ENCODE measurements around the gene INPP5B.
A peak's percentile ranks its signal among the peaks of the same experiment; 100 is the strongest.

The INPP5B gene

DNA sequence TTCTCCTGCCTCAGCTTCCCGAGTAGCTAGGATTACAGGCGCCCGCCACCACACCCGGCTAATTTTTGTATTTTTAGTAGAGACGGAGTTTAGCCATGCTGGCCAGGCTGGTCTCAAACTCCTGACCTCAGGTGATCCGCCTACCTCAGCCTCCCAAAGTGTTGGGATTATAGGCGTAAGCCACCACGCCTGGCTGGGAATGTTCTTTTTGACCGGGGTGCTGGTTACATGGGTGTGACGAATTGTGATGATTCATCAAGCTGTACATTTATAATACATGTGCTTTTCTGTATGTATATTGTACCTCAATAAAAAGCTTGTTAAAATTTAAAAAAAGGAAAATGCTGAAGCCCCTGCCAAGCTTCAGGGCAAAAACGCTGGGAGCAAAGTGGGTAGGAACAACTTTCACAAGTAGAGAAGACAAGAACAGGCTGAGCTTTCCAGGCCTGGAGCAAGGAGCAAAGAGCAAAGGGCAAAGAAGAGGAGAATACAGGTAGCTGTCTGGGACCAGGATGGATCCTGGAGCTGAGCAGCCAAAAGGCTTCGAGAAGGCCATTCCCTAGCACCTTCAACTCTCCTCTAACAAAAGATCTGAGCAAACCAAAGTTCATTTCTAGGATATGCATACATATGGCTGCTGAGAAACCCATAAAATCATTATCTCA is 118.3 kb downstream of the INPP5B start:
- Mint-ChIP-seq H3K4me1 (ENCODE audit: low read depth) (peaks cover 14% of the 10 kb centered on the region), H3K27ac (no peak overlapping the region), H3K36me3 (peaks cover 9% of the 10 kb centered on the region), H3K4me3 (no peak overlapping the region), H3K27me3 (no peaks in the 10 kb centered on the region), H3K9me3 (ENCODE audit: low read depth) (no peaks in the 10 kb centered on the region)

DNA sequence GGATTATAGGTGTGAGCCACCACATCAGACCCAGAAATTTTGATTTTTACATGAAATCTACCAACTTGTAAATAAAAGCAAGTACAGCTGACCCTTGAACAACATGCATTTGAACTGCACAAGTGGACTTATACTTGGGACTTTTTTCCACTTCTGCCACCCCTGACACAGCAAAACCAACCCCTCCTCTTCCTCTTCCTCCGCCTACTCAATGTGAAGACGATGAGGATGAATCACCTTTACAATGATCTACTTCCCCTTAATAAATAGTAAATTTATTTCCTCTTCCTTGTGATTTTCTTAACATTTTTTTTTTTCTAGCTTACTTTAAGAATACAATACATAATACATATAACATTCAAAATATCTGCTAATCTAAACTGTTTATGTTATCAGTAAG is 121.3 kb downstream of the INPP5B start:
- H3K4me3 Mint-ChIP-seq, result no peak overlapping the region
- H3K9me3 Mint-ChIP-seq (ENCODE audit: low read depth), result no peaks in the 10 kb centered on the region
- peak overlapping the region; percentile 29 for H3K27ac Mint-ChIP-seq
- H3K36me3 Mint-ChIP-seq, result peaks cover 6% of the 10 kb centered on the region
- H3K27me3 Mint-ChIP-seq, result no peaks in the 10 kb centered on the region
- peaks cover 16% of the 10 kb centered on the region for H3K4me1 Mint-ChIP-seq (ENCODE audit: low read depth)

DNA sequence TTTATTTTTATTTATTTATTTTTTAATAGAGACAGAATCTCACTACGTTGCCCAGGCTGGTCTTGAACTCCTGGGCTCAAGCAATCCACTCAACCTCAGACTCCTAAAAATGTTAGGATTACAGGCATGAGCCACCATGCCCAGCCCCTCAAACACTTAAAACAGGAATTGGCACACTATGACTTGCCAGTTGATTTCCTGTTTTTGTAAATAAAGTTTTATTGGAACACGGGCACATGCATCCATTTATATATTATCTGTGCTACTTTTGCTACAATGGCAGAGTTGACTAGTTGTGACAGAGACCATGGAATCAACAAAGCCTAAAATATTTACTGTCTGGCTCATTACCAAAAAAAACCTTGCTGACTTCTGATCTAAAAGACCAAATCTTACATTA is 122.9 kb downstream of the INPP5B start:
- Mint-ChIP-seq H3K36me3 (peaks cover 6% of the 10 kb centered on the region), H3K27me3 (no peaks in the 10 kb centered on the region), H3K27ac (no peak overlapping the region), H3K4me3 (no peak overlapping the region), H3K9me3 (ENCODE audit: low read depth) (no peaks in the 10 kb centered on the region), H3K4me1 (ENCODE audit: low read depth) (peaks cover 16% of the 10 kb centered on the region)

DNA sequence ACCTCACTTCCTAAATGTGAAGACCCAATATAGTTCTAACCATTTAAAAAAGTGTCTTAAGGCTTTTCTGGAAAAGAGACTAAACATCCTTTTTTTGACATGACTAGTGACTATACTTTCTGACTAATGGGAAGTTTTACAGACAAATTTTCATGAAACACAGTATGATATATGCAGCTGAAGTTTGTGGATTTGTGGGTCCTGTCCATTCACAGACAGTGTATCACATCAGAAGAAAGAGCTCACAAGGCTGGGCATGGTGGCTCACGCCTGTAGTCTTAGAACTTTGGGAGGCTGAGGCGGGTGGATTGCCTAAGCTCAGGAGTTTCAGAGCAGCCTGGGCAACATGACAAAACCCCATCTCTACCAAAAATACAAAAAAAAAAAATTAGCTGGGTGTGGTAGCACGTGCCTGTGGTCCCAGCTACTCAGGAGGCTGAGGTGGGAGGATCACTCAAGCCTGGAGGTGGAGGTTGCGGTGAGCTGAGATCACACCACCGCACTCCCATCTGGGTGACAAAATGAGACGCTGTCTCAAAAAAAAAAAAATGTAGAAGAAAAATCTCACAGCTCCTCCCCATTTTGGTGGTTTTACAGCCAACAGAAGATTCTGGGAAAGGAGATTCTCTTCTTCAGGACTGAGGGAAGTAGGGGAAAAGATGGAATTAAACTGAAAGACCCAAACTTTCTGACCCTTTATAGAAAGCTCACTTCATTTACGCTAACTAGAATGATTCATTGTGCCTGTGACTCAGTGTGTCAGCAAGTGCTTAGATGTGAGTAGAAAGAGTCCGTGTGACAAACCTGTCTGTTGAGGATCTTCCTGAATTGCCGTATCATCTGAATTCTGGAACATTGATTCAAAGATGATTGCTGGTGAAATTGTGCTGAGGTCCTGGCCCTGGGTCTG is 123.7 kb downstream of the INPP5B start:
- H3K27me3 Mint-ChIP-seq, result no peaks in the 10 kb centered on the region
- H3K4me1 Mint-ChIP-seq (ENCODE audit: low read depth), result peaks cover 16% of the 10 kb centered on the region
- peaks cover 6% of the 10 kb centered on the region for H3K36me3 Mint-ChIP-seq
- no peak overlapping the region for H3K4me3 Mint-ChIP-seq
- peak overlapping the region; percentile 81 for H3K27ac Mint-ChIP-seq
- no peaks in the 10 kb centered on the region for H3K9me3 Mint-ChIP-seq (ENCODE audit: low read depth)

GRCh38 chr1:37821481-37821880 is 125.4 kb downstream of the INPP5B start:
- H3K4me3 Mint-ChIP-seq, result no peak overlapping the region
- no peak overlapping the region for H3K27ac Mint-ChIP-seq
- no peaks in the 10 kb centered on the region for H3K9me3 Mint-ChIP-seq (ENCODE audit: low read depth)
- H3K36me3 Mint-ChIP-seq, result peaks cover 5% of the 10 kb centered on the region
- H3K27me3 Mint-ChIP-seq, result no peaks in the 10 kb centered on the region
- peaks cover 16% of the 10 kb centered on the region for H3K4me1 Mint-ChIP-seq (ENCODE audit: low read depth)

DNA sequence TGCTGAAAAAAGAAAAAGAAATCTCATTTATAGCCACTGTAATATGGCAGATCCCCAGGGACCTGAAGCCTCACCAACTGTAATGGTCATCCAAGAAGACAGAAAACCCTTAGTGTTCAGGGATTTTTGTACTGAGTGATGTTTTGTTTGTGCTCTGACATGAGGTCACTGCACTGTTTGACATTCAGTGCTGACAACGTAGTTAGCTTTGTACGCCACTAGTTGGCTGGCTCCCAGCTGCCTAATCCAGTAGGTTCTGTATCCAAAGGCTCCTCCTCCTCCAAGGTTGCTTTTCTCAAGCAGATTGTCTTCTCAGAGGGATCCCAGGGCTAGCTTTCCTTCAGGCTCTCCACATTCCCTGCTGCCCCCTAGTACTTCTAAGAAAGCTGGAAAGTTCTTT is 129.4 kb downstream of the INPP5B start:
- Mint-ChIP-seq H3K4me3 (no peak overlapping the region), H3K27ac (no peak overlapping the region)

GRCh38 chr1:37814252-37814651 is 132.6 kb downstream of the INPP5B start:
- Mint-ChIP-seq H3K36me3 (peaks cover 3% of the 10 kb centered on the region), H3K27ac (no peak overlapping the region), H3K4me3 (no peak overlapping the region), H3K9me3 (ENCODE audit: low read depth) (no peaks in the 10 kb centered on the region), H3K27me3 (no peaks in the 10 kb centered on the region), H3K4me1 (ENCODE audit: low read depth) (peaks cover 8% of the 10 kb centered on the region)

More for the DNA sequence above, 129.4 kb downstream of the INPP5B start:
- Mint-ChIP-seq H3K4me1 (ENCODE audit: low read depth) (no peaks in the 10 kb centered on the region), H3K27me3 (no peaks in the 10 kb centered on the region), H3K9me3 (ENCODE audit: low read depth) (no peaks in the 10 kb centered on the region), H3K36me3 (no peaks in the 10 kb centered on the region)

DNA sequence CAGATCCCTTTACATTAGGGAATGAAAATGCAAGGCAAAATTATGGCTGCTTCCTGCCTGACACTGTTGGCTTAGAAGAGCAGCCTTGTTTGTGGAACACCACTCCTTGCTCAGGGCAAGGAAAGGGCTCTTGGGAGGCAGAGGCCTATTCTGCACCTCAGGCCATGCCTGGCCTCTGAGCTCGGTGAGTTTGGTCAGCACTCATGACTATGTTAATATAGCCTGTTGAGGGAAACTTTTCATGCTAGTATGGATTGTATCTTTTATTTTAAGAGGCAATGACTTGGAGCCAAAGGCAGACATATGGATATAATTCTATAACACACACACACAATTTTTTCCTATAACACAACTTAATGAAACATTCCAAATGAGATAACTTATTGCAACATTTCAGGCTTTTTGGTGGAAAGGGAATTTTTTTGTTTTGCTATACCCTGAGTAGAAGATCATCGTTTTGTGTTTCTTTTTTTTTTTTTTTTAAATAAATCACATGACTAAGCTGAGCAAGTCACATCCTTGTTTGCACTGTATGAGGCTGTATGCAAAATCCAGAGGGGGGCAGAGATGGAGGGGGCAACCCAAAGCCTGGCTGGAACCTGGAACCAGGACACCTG is 133.2 kb downstream of the INPP5B start:
- Mint-ChIP-seq H3K27me3 (no peaks in the 10 kb centered on the region), H3K27ac (no peak overlapping the region), H3K36me3 (peaks cover 3% of the 10 kb centered on the region), H3K4me1 (ENCODE audit: low read depth) (peaks cover 15% of the 10 kb centered on the region), H3K9me3 (ENCODE audit: low read depth) (no peaks in the 10 kb centered on the region), H3K4me3 (no peak overlapping the region)

GRCh38 chr1:37811027-37811655 is 135.7 kb downstream of the INPP5B start:
- H3K36me3 Mint-ChIP-seq, result peaks cover 3% of the 10 kb centered on the region
- no peaks in the 10 kb centered on the region for H3K27me3 Mint-ChIP-seq
- H3K4me3 Mint-ChIP-seq, result peak overlapping the region; percentile 27
- peaks cover 21% of the 10 kb centered on the region for H3K4me1 Mint-ChIP-seq (ENCODE audit: low read depth)
- H3K9me3 Mint-ChIP-seq (ENCODE audit: low read depth), result no peaks in the 10 kb centered on the region
- H3K27ac Mint-ChIP-seq, result peak overlapping the region; percentile 50

Measured in activated naive CD8-positive, alpha-beta T cell (primary cell).